Fibroblast of skin of abdomen (primary cell): ENCODE results near the gene SPATA7.

Source experiments
- DNase-seq: peaks from one replicate; pipeline ENCODE4 v3.0.0-alpha.2; 2013

SPATA7 gene

GRCh38 chr14:88417594-88417993 is 32.1 kb downstream of the SPATA7 start:
- no peak for DNase-seq

- no peak for DNase-seq
Observed at GRCh38 chr14:88420187-88420586, 34.7 kb downstream of the SPATA7 start.

GRCh38 chr14:88421286-88421685 is 35.8 kb downstream of the SPATA7 start:
- peak; percentile 29 for DNase-seq

GRCh38 chr14:88422047-88422446 is 36.6 kb downstream of the SPATA7 start:
- no peak for DNase-seq

- DNase-seq: peak; percentile 47
Observed at GRCh38 chr14:88422919-88423650, 37.6 kb downstream of the SPATA7 start.

GRCh38 chr14:88424573-88424972 is 39.1 kb downstream of the SPATA7 start:
- DNase-seq: peak; percentile 54

- peak; percentile 16 for DNase-seq
Observed at GRCh38 chr14:88426271-88426670, 40.8 kb downstream of the SPATA7 start.

- no peak for DNase-seq
Observed at GRCh38 chr14:88430976-88431375, 45.5 kb downstream of the SPATA7 start.

- no peak for DNase-seq
Observed at GRCh38 chr14:88437658-88438057, 52.2 kb downstream of the SPATA7 start.

- no peak for DNase-seq
Observed at GRCh38 chr14:88439088-88439487, 53.6 kb downstream of the SPATA7 start.

GRCh38 chr14:88452231-88452630 is 66.8 kb downstream of the SPATA7 start:
- DNase-seq: no peak

- DNase-seq: peak; percentile 28
Observed at GRCh38 chr14:88454886-88455285, 69.4 kb downstream of the SPATA7 start.

GRCh38 chr14:88463318-88463717 is 77.9 kb downstream of the SPATA7 start:
- no peak for DNase-seq

GRCh38 chr14:88468406-88468805 is 82.9 kb downstream of the SPATA7 start:
- DNase-seq: peak; percentile 52

GRCh38 chr14:88470542-88471440 is 85.3 kb downstream of the SPATA7 start:
- no peak for DNase-seq

- DNase-seq: no peak
Observed at GRCh38 chr14:88473791-88474190, 88.3 kb downstream of the SPATA7 start.

GRCh38 chr14:88476214-88476774 is 90.8 kb downstream of the SPATA7 start:
- no peak for DNase-seq

- no peak for DNase-seq
Observed at GRCh38 chr14:88476825-88477224, 91.4 kb downstream of the SPATA7 start.

- DNase-seq: peak; percentile 4
Observed at GRCh38 chr14:88477513-88478250, 92.2 kb downstream of the SPATA7 start.

GRCh38 chr14:88478931-88479330 is 93.5 kb downstream of the SPATA7 start:
- no peak for DNase-seq

- no peak for DNase-seq
Observed at GRCh38 chr14:88479574-88479987, 94.1 kb downstream of the SPATA7 start.

GRCh38 chr14:88481059-88481458 is 95.6 kb downstream of the SPATA7 start:
- DNase-seq: no peak

GRCh38 chr14:88481794-88482193 is 96.3 kb downstream of the SPATA7 start:
- no peak for DNase-seq
